Inferior parietal cortex (tissue), 1 donor: ENCODE data around the gene C1S.
A peak's percentile ranks its signal among the peaks of the same experiment; 100 is the strongest.
"Not testable (repeated sequence)": the region's sequence is repeated elsewhere in the genome, so short reads cannot be mapped to it uniquely, and the experiment has no call there.

Source experiments
- DNase-seq: peaks from one replicate; pipeline ENCODE4 v3.0.0-alpha.2; 2016; ENCODE audit errors: extremely low spot score

C1S gene

GRCh38 chr12:7102582-7102981 is 42.1 kb downstream of the C1S start:
- no peak for DNase-seq

- DNase-seq, result no peak
These were observed 43.5 kb downstream of the C1S start for GRCh38 chr12:7103837-7104584.

GRCh38 chr12:7106082-7106481 is 45.6 kb downstream of the C1S start:
- DNase-seq, result no peak

- DNase-seq, result not testable (repeated sequence)
These were observed 46.7 kb downstream of the C1S start for GRCh38 chr12:7107181-7107580.

- no peak for DNase-seq
These were observed 47.1 kb downstream of the C1S start for GRCh38 chr12:7107636-7108002.

- no peak for DNase-seq
These were observed 47.7 kb downstream of the C1S start for GRCh38 chr12:7108003-7108795.

- DNase-seq, result peak; percentile 81
These were observed 48.5 kb downstream of the C1S start, which contains the start of gene C1RL for GRCh38 chr12:7108796-7109571. Gene C1RL (minus strand): TSS chr12:7109214. CDS start chr12:7109180, 34 bp downstream.

- no peak for DNase-seq
These were observed 49.0 kb downstream of the C1S start for GRCh38 chr12:7109572-7109920.

- no peak for DNase-seq
These were observed 50.1 kb downstream of the C1S start for GRCh38 chr12:7110661-7111060.

- no peak for DNase-seq
These were observed 51.5 kb downstream of the C1S start for GRCh38 chr12:7112041-7112440.

- DNase-seq, result peak; percentile 66
These were observed 52.9 kb downstream of the C1S start for GRCh38 chr12:7113389-7113871.

GRCh38 chr12:7114008-7114407 is 53.5 kb downstream of the C1S start:
- no peak for DNase-seq

GRCh38 chr12:7114851-7115250 is 54.3 kb downstream of the C1S start:
- DNase-seq, result no peak

- no peak for DNase-seq
These were observed 55.7 kb downstream of the C1S start for GRCh38 chr12:7116196-7116595.

GRCh38 chr12:7116916-7117315 is 56.4 kb downstream of the C1S start:
- no peak for DNase-seq

- DNase-seq, result no peak
These were observed 57.2 kb downstream of the C1S start for GRCh38 chr12:7117670-7118069.

GRCh38 chr12:7118881-7119280 is 58.4 kb downstream of the C1S start:
- no peak for DNase-seq

GRCh38 chr12:7120166-7120565 is 59.6 kb downstream of the C1S start:
- DNase-seq, result no peak
